ENCODE data around the gene OR1F1. TPM values are rescaled to one million over a fixed set of nuclear protein-coding genes. Genes with fewer than 3 reads are reported as not detected.

Gene OR1F1
- total and polyA plus RNA-seq, 9 of the 15 experiments (the other 6 are each of a cell fraction or from before 2014, with no cell fraction given) = 0.15 to 0.61 (median 0.35) TPM; not detected in 3

DNA sequence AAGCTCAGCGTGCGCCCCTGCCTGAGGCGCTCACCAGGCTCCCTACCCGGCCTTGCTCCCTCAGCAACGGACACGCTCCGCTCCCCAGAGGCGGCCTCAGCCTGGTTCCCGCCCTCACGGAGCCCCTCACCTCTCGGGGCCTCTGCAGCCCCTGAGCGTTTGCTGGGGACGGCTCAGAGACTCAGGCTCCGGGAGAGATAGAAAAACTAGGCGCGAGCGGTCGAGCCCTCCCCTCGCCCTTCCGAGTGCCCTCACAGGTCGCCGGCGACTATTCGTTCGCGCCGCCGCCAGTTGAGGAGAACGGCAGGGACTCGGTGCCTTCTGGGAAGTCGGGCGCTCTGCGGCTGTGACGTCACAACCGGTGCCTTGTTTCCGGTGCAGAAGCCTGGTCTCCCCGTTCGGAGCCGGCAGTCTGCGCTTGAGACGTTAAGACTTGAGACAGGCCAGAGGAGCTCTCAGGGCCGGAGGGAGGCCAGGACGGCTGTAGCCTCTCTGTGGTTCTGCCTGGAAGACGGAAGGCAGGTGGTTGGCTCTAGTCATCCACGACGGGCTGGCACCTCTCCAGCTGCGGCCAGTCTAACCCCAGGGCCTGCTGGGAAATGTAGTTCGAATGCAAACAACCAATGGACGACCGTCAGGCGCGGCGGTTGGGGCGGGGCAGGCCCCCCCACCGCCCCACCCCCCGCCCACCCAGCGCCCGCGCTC lies 47.0 kb downstream of the OR1F1 start, which contains the start of gene ZNF200 (continued):
- TF ChIP-seq, protein P1, sequence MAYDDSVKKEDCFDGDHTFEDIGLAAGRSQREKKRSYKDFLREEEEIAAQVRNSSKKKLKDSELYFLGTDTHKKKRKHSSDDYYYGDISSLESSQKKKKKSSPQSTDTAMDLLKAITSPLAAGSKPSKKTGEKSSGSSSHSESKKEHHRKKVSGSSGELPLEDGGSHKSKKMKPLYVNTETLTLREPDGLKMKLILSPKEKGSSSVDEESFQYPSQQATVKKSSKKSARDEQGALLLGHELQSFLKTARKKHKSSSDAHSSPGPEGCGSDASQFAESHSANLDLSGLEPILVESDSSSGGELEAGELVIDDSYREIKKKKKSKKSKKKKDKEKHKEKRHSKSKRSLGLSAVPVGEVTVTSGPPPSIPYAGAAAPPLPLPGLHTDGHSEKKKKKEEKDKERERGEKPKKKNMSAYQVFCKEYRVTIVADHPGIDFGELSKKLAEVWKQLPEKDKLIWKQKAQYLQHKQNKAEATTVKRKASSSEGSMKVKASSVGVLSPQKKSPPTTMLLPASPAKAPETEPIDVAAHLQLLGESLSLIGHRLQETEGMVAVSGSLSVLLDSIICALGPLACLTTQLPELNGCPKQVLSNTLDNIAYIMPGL (CRISPR knock-in tag; IDR thresholded peaks at IDR 0.05) = 0 out of 2 replicates have a peak, but pooled peaks have one; percentile 23
- no peak for TF ChIP-seq TRIM24 (IDR thresholded peaks at IDR 0.05)
- TF ChIP-seq PTBP1 (IDR thresholded peaks at IDR 0.05; ENCODE audit: low read depth, low read length) = no peak
- no peak for TF ChIP-seq JUNB (CRISPR knock-in tag; conservative IDR thresholded peaks at IDR 0.05)
- no peak for TF ChIP-seq NR2C2 (CRISPR knock-in tag; IDR thresholded peaks at IDR 0.05)
- peak; percentile 93 for TF ChIP-seq NR2C2 (tag; IDR thresholded peaks at IDR 0.05)
- TF ChIP-seq, protein P2, sequence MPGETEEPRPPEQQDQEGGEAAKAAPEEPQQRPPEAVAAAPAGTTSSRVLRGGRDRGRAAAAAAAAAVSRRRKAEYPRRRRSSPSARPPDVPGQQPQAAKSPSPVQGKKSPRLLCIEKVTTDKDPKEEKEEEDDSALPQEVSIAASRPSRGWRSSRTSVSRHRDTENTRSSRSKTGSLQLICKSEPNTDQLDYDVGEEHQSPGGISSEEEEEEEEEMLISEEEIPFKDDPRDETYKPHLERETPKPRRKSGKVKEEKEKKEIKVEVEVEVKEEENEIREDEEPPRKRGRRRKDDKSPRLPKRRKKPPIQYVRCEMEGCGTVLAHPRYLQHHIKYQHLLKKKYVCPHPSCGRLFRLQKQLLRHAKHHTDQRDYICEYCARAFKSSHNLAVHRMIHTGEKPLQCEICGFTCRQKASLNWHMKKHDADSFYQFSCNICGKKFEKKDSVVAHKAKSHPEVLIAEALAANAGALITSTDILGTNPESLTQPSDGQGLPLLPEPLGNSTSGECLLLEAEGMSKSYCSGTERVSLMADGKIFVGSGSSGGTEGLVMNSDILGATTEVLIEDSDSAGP (CRISPR knock-in tag; IDR thresholded peaks at IDR 0.05) = no peak
- TF ChIP-seq MED1 (CRISPR knock-in tag; IDR thresholded peaks at IDR 0.05; ENCODE audit: borderline replicate concordance) = no peak
- no peak for TF ChIP-seq TEAD2 (tag; IDR thresholded peaks at IDR 0.05)
- no peak for TF ChIP-seq STAT5B (CRISPR knock-in tag; IDR thresholded peaks at IDR 0.05)
- no peak for TF ChIP-seq ILF3 (IDR thresholded peaks at IDR 0.05; ENCODE audit: borderline replicate concordance)
- no peak for TF ChIP-seq TGIF2 (CRISPR knock-in tag; IDR thresholded peaks at IDR 0.05)
- no peak for TF ChIP-seq NFE2 (IDR thresholded peaks at IDR 0.05; ENCODE audit: low read depth)
- TF ChIP-seq FIP1L1 (IDR thresholded peaks at IDR 0.05; ENCODE audit: low read depth, low read length, poor library complexity, severe bottlenecking) = peak; percentile 55
- TF ChIP-seq, protein P3, sequence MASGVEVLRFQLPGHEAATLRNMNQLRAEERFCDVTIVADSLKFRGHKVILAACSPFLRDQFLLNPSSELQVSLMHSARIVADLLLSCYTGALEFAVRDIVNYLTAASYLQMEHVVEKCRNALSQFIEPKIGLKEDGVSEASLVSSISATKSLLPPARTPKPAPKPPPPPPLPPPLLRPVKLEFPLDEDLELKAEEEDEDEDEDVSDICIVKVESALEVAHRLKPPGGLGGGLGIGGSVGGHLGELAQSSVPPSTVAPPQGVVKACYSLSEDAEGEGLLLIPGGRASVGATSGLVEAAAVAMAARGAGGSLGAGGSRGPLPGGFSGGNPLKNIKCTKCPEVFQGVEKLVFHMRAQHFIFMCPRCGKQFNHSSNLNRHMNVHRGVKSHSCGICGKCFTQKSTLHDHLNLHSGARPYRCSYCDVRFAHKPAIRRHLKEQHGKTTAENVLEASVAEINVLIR (CRISPR knock-in tag; IDR thresholded peaks at IDR 0.05) = peak; percentile 94
- TF ChIP-seq, protein P4, sequence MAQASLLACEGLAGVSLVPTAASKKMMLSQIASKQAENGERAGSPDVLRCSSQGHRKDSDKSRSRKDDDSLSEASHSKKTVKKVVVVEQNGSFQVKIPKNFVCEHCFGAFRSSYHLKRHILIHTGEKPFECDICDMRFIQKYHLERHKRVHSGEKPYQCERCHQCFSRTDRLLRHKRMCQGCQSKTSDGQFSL (CRISPR knock-in tag; IDR thresholded peaks at IDR 0.05) = peak; percentile 88
- TF ChIP-seq, protein P4 (tag; IDR thresholded peaks at IDR 0.05) = peak in 1 of 2 experiments; percentile 92; a peak in 2 of 4 replicates
- peak; percentile 81 for TF ChIP-seq MTA1 (IDR thresholded peaks at IDR 0.05; ENCODE audit: borderline replicate concordance)
- TF ChIP-seq ZNF57 (CRISPR knock-in tag; IDR thresholded peaks at IDR 0.05) = no peak
- no peak for TF ChIP-seq NR4A1 (CRISPR knock-in tag; IDR thresholded peaks at IDR 0.05)
- no peak for TF ChIP-seq NR4A1 (tag; IDR thresholded peaks at IDR 0.05)
- TF ChIP-seq, protein P5, sequence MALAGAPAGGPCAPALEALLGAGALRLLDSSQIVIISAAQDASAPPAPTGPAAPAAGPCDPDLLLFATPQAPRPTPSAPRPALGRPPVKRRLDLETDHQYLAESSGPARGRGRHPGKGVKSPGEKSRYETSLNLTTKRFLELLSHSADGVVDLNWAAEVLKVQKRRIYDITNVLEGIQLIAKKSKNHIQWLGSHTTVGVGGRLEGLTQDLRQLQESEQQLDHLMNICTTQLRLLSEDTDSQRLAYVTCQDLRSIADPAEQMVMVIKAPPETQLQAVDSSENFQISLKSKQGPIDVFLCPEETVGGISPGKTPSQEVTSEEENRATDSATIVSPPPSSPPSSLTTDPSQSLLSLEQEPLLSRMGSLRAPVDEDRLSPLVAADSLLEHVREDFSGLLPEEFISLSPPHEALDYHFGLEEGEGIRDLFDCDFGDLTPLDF (CRISPR knock-in tag; IDR thresholded peaks at IDR 0.05) = peak; percentile 87; the same call in 1 of the 2 replicates
- no peak for TF ChIP-seq XRCC4 (IDR thresholded peaks at IDR 0.05; ENCODE audit: extremely low read depth, insufficient read depth, insufficient read length)
